ENCODE results near the gene MEIS2. TPM values are rescaled to one million over a fixed set of nuclear protein-coding genes. Genes with fewer than 3 reads are reported as not detected.

MEIS2 gene
- total and polyA plus RNA-seq, 2 of the 13 experiments (the other 11 are each of a cell fraction or from before 2014, with no cell fraction given), result 10.7 to 12.4 TPM

DNA sequence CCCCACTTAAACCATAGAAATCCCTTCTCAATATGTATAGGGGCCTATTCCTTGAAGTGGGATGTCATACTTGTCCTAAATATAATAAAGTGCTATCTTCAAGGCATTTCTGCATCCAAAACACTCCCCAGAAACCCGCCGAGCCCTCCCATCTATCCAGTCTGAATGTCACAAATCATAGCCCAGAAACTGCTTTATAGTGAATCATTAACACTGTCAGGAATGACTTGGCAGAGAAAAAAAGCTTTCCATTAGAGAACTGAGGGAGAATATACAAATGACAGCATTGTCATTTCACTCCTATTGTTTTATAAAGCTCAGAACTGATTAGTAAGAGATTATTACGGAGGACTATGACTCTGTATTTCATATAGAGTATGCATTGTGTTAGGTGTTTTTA is 48.4 kb upstream of the MEIS2 start:
- H3K27me3 ChIP-seq (ENCODE audit: control insufficient read depth in 1 of 2, insufficient read depth in 2 of 2, low read length in 2 of 2), result no peaks in the 10 kb centered on the region
- intact Hi-C loops (cut with micrococcal nuclease; ENCODE audit: unreplicated experiment), result no loop called here
- H3K36me3 ChIP-seq (replicated peaks in 1 of 2; ENCODE audit: control insufficient read depth in 1 of 2, insufficient read depth in 2 of 2, low read length in 2 of 2), result no peaks in the 10 kb centered on the region
- H3K4me1 ChIP-seq (ENCODE audit: insufficient read depth, low read length), result no peaks in the 10 kb centered on the region
- no peak for DNase-seq (ENCODE audit: low spot score)
- no peak for TF ChIP-seq ZNF460 (CRISPR knock-in tag; IDR thresholded peaks at IDR 0.05; ENCODE audit: borderline replicate concordance)
- no peak for TF ChIP-seq ZNF564 (CRISPR knock-in tag; IDR thresholded peaks at IDR 0.05)
- no peak for TF ChIP-seq HOXA7 (CRISPR knock-in tag; IDR thresholded peaks at IDR 0.05)
- no peak for TF ChIP-seq TBX3 (IDR thresholded peaks at IDR 0.05; ENCODE audit: borderline replicate concordance)
- TF ChIP-seq BATF2 (CRISPR knock-in tag; IDR thresholded peaks at IDR 0.05), result no peak
- no peak overlapping the region for H2AFZ ChIP-seq (ENCODE audit: low read length)
- ATAC-seq, result no peak
- ChIA-PET POLR2A (no interaction called here), CTCF (ENCODE audit: low intra/inter-chr PET ratio, low total read pairs) (no interaction called here)
- H3K27ac ChIP-seq (ENCODE audit: extremely low read length, insufficient read depth, low read length), result no peak overlapping the region
- H4K20me1 ChIP-seq (ENCODE audit: insufficient read depth, low read length), result no peaks in the 10 kb centered on the region
- no peak overlapping the region for H3K4me3 ChIP-seq (replicated peaks in 1 of 3; ENCODE audit: insufficient read depth in 1 of 3, low read depth in 2 of 3, low read length in 3 of 3)
- no peak overlapping the region for H3K4me2 ChIP-seq (ENCODE audit: low read depth, low read length)
- in situ Hi-C loops (cut with HindIII; ENCODE audit: extremely low pct_ligation_motif_present, low pct_unique_long_range_greater_than_20kb), result no loop called here
- H3K9me3 ChIP-seq (ENCODE audit: low read length), result no peaks in the 10 kb centered on the region
- H3K79me2 ChIP-seq (ENCODE audit: insufficient read depth, low read length), result no peaks in the 10 kb centered on the region
- BruUV-seq (replicated peaks), result no TSS peak
- no peak overlapping the region for H3K9ac ChIP-seq (ENCODE audit: insufficient read depth, low read depth, low read length)
- no peak for FAIRE-seq
- 13% methylated on average over 3 of the region's 3 CpGs for WGBS (ENCODE audit: low lambda C conversion rate)

DNA sequence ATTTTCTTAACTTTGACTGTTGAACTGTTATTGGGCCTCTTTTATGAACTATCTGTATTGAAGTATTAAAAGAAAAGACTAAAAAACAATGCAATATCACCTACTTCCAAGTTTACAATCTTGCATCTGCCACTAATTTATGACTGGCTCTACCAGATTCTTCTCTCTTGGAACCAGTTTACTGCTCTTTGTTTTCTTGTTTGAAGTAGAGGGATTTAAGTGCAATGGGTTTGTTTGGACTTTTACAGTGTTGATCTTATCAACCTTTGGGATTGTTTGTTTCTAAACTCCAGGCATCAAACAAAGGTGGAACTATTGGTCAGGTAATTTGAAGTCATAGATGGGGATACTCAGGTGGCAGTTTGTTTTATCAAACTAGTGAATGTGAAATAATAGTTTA is 43.0 kb upstream of the MEIS2 start:
- no TSS peak for BruUV-seq (replicated peaks)
- no peaks in the 10 kb centered on the region for H3K4me1 ChIP-seq (ENCODE audit: insufficient read depth, low read length)
- TF ChIP-seq HMGXB3 (CRISPR knock-in tag; IDR thresholded peaks at IDR 0.05; ENCODE audit: borderline replicate concordance) (no peak), USF2 (IDR thresholded peaks at IDR 0.05; ENCODE audit: low read depth, low read length) (no peak), USF2 (CRISPR knock-in tag; IDR thresholded peaks at IDR 0.05; ENCODE audit: borderline replicate concordance) (no peak), ZFP36L1 (CRISPR knock-in tag; IDR thresholded peaks at IDR 0.05) (no peak), NBN (conservative IDR thresholded peaks at IDR 0.05) (no peak), PLRG1 (conservative IDR thresholded peaks at IDR 0.05) (no peak), MTERF4 (CRISPR knock-in tag; IDR thresholded peaks at IDR 0.05) (no peak)

More for the DNA sequence above, 43.0 kb upstream of the MEIS2 start:
- H4K20me1 ChIP-seq (ENCODE audit: insufficient read depth, low read length), result no peaks in the 10 kb centered on the region
- H2AFZ ChIP-seq (ENCODE audit: low read length), result no peak overlapping the region
- intact Hi-C loops (cut with micrococcal nuclease; ENCODE audit: unreplicated experiment), result no loop called here
- ChIA-PET CTCF (ENCODE audit: low intra/inter-chr PET ratio, low total read pairs) (no interaction called here), POLR2A (no interaction called here)
- ATAC-seq (no peak), FAIRE-seq (no peak), DNase-seq (ENCODE audit: low spot score) (no peak)
- H3K9me3 ChIP-seq (ENCODE audit: low read length), result no peaks in the 10 kb centered on the region
- no peak overlapping the region for H3K4me3 ChIP-seq (replicated peaks in 1 of 3; ENCODE audit: insufficient read depth in 1 of 3, low read depth in 2 of 3, low read length in 3 of 3)
- H3K36me3 ChIP-seq (replicated peaks in 1 of 2; ENCODE audit: control insufficient read depth in 1 of 2, insufficient read depth in 2 of 2, low read length in 2 of 2), result no peaks in the 10 kb centered on the region
- H3K27ac ChIP-seq (ENCODE audit: extremely low read length, insufficient read depth, low read length), result no peak overlapping the region
- in situ Hi-C loops (cut with HindIII; ENCODE audit: extremely low pct_ligation_motif_present, low pct_unique_long_range_greater_than_20kb), result no loop called here
- no peaks in the 10 kb centered on the region for H3K79me2 ChIP-seq (ENCODE audit: insufficient read depth, low read length)
- no peaks in the 10 kb centered on the region for H3K27me3 ChIP-seq (ENCODE audit: control insufficient read depth in 1 of 2, insufficient read depth in 2 of 2, low read length in 2 of 2)
- no peak overlapping the region for H3K9ac ChIP-seq (ENCODE audit: insufficient read depth, low read depth, low read length)
- H3K4me2 ChIP-seq (ENCODE audit: low read depth, low read length), result no peak overlapping the region

Data from HepG2 (cell line).